Tongue (tissue), 3 donors: ENCODE data around the gene KRTAP7-1. TPM values are rescaled to one million over a fixed set of nuclear protein-coding genes. Genes with fewer than 3 reads are reported as not detected.

Experiments
- DNase-seq: peaks from one replicate; pipeline ENCODE4 v3.0.0-alpha.2; 2015
- small RNA-seq: library from RNA; depleted of rRNA; stranded (forward); fragments of <200 nt; gene quantifications from one replicate; pipeline ENCODE3, GENCODE V24; 2014; ENCODE audit warnings: low replicate concordance
- total RNA-seq: library from RNA; depleted of rRNA; stranded (reverse); fragments of >200 nt; gene quantifications from one replicate; pipeline ENCODE4 v1.2.3, GENCODE V29; 2014

Gene KRTAP7-1
- total RNA-seq, result not detected

- DNase-seq, result no peak
Observed at GRCh38 chr21:30829659-30830058, at the start of gene KRTAP7-1. TSS of gene KRTAP7-1 (minus strand) at chr21:30829759. CDS start at chr21:30829698, 61 bp downstream.

- no peak for DNase-seq
Observed at GRCh38 chr21:30874526-30874925, 45.0 kb upstream of the KRTAP7-1 start.

DNA sequence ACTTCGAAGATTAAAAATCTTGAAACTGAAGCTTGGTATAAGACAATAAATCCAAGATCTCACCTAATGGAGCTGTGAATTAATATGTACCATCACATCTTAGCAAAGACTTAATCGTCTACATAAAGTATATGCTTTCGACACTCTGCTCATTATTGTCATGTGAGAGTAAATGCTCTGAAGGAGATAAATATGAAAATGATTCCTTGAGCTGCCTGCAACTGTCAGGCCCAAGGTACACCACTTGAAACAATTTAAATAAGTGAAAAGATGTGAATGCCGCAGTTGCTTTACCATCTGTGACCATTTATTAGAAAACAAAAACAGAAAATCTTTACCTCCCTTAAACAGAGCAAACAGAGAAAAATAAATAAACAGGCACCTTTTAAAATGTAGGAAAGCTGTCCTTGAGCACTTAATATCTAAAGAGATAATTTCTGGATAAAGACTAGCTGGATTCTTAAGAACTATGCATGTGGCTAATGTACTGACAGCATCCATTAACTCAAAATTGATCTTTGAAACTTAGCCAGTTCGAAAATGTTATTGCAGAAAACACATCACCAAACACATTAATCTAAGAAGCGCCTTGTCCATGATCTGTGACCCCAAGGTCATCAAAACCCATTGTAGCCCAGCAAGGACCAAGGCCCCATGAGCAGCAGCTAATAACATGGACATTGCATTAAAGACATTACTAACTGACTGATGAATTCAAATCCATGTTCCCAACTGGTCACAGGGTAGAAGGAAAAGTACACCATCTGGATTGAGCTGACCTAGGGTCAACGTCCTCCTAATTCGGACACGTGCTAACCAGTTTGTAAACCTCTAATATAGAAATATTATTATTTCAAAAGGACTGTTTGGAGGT is 18.3 kb upstream of the KRTAP7-1 start:
- no peak for DNase-seq

- DNase-seq, result no peak
Observed at GRCh38 chr21:30842990-30843389, 13.4 kb upstream of the KRTAP7-1 start.

DNA sequence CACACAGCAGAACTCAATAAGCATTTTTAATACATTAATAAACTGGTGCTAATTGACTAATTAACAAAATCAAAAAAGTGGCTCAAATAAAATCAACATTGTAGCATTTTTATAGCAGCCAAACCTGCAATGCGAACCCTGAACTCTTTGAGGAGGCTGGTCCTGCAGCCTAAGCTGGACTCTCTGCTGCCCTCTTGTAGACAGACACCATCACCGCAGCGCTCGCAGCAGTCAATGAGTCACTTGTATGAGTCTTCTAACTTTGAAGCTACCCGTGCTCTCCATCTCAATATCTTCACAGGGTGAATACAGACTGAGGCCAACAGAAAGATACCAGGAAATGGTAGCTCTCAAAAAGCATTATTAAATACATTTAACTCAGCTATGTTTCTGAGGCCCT is 9.7 kb upstream of the KRTAP7-1 start:
- DNase-seq, result no peak

DNA sequence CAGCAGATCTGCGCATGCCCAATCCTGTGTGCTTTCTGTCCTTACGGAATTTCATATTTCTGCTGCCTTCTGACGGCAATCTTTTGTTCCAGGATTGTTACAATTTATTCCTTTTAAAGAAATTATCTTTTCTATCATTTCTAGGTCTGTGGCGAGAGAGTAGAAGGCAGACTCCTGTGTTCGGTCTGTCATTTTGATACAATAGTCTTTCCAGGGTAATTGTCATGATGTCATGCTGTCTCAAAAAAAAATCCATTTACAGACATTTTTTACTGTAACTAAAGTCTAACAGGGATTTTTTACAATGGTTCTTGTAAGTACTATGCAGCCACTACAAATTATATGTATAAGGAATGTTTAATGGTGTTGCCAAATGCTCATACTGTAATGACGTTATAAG is 9.0 kb upstream of the KRTAP7-1 start:
- DNase-seq, result no peak

- no peak for DNase-seq
Observed at GRCh38 chr21:30831194-30831765, 1.7 kb upstream of the KRTAP7-1 start.

GRCh38 chr21:30818837-30819610 is 10.5 kb downstream of the KRTAP7-1 start:
- DNase-seq, result no peak

GRCh38 chr21:30813174-30813573 is 16.4 kb downstream of the KRTAP7-1 start, which contains the start of gene KRTAP8-1:
TSS of gene KRTAP8-1 (minus strand) at chr21:30813274. CDS start at chr21:30813220, 54 bp downstream.
- no peak for DNase-seq

DNA sequence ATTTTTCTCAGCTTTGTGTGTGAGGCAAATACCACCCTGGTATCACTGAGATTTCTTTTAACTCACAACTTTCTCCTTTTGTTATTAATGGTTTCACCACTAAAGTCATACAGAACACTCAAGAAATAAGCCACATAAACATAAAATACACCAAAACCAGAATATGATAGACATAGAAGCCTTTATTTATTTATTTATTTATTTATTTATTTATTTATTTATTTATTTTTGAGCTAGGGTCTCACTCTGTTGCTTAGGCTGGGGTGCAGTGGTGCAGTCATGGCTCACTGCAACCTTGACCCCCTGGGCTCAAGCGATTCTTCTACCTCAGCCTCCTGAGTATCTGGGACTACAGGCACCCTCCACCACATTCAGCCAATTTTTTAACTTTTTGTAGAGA is 29.0 kb downstream of the KRTAP7-1 start:
- DNase-seq, result no peak

- no peak for DNase-seq
Observed at GRCh38 chr21:30793581-30794314, 35.8 kb downstream of the KRTAP7-1 start.

DNA sequence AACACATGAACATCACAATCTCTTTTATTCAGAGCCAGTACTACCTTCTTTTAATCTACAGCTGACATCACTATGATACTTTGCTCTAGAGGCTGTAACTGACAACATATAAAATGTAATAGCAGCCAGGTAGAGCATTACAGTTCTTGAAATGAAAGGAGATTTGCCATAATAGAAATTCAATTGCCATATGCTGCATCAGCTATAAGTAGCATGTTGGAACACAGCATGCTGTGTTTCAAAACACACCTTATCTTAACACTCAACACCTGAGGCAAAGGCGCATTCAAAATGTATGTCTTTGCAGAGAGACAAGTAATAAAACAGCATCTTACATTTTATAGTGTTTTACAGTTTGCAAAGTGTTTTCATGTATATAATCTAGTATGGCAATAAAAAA is 50.3 kb downstream of the KRTAP7-1 start:
- no peak for DNase-seq

Small RNA genes within 50 kb of the gene (small RNA-seq; reads per million reads assigned to genes)
- not detected for gene KRTAP8-2P
- not detected for gene KRTAP8-3P

Other genes starting within 250 kb of the KRTAP7-1 start
- gene KRTAP22-2, start 239.4 kb downstream of the KRTAP7-1 start, total RNA-seq, result not detected
- gene KRTAP6-3, start 237.3 kb downstream of the KRTAP7-1 start, total RNA-seq, result not detected
- gene KRTAP6-2, start 230.9 kb downstream of the KRTAP7-1 start, total RNA-seq, result not detected
- gene KRTAP22-1, start 228.7 kb downstream of the KRTAP7-1 start, total RNA-seq, result not detected
- not detected for gene KRTAP6-1, start 215.8 kb downstream of the KRTAP7-1 start, total RNA-seq
- gene KRTAP20-1, start 213.3 kb downstream of the KRTAP7-1 start, total RNA-seq, result not detected
- not detected for gene KRTAP20-4, start 209.1 kb downstream of the KRTAP7-1 start, total RNA-seq
- gene KRTAP20-2, start 194.6 kb downstream of the KRTAP7-1 start, total RNA-seq, result not detected
- not detected for gene KRTAP20-3, start 186.9 kb downstream of the KRTAP7-1 start, total RNA-seq
- not detected for gene KRTAP21-3, start 111.0 kb downstream of the KRTAP7-1 start, total RNA-seq
- not detected for gene KRTAP21-2, start 82.5 kb downstream of the KRTAP7-1 start, total RNA-seq
- gene KRTAP21-1, start 74.3 kb downstream of the KRTAP7-1 start, total RNA-seq, result not detected
- gene KRTAP8-1, start 16.5 kb downstream of the KRTAP7-1 start, total RNA-seq, result not detected
- gene KRTAP11-1, start 51.8 kb upstream of the KRTAP7-1 start, total RNA-seq, result not detected
- not detected for gene KRTAP19-8, start 208.7 kb upstream of the KRTAP7-1 start, total RNA-seq